ENCODE measurements around the gene C17orf107. TPM values are rescaled to one million over a fixed set of nuclear protein-coding genes. Genes with fewer than 3 reads are reported as not detected.

Gene C17orf107
- total RNA-seq, 4 donors from 2014 or later, result 0.27 to 2.7 (median 0.92) TPM

DNA sequence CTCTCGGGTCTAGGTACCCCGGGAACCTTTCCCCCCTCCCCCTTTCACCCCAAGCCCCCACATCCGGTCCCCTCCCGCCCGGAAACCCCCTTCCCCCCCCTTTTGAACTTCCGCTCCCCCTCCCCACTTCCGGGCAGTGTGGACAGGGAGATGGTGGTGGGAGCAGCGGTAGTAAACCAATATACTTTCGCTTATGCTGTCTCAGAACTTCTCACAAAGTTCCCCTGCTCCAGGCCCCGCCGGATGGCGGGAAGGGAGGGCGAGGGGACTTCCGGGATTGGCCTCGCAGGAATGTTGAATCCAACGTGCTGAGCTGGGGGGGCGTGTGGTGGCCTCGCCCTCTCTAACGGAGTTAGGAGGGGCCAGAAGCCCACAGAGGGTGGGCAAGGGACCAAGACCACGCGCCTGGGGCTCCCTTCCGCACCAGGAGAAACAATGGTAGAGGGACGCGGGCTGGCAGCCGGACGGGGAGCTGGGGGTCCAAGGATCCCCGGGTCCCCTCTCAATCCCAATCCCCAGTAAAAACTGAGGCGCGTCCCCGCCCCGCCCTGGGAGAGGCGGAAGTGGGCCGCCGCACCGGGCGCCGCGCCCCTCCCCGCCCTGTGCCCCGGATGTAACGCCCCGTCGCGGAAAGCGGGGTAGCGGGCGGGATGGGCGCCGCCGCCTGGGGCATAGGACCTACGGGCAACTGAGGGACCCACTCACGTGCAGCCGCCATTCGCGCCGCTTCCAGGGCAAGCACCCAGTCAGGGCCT is 48.3 kb downstream of the C17orf107 start:
- TF ChIP-seq CTCF (IDR thresholded peaks at IDR 0.05) (no peak), POLR2A (IDR thresholded peaks at IDR 0.05) (no peak)
- Histone ChIP-seq H3K4me3 (peak overlapping the region; percentile 91 to 97 (median 94)), H3K4me1 (peaks cover 35 to 78% (median 38%) of the 10 kb centered on the region in 3 donors), H3K36me3 (peaks cover 3 to 48% (median 8%) of the 10 kb centered on the region in 3 donors), H3K27me3 (no peaks in the 10 kb centered on the region), H3K9me3 (no peaks in the 10 kb centered on the region), H3K27ac (peak overlapping the region; percentile 97 to 100 (median 98))
- no peak for DNase-seq
- intact Hi-C loops (cut with DNase I), result no loop called here
- WGBS, 2 donors, result 0% methylated on average over 2 to 11 of the region's 56 CpGs

DNA sequence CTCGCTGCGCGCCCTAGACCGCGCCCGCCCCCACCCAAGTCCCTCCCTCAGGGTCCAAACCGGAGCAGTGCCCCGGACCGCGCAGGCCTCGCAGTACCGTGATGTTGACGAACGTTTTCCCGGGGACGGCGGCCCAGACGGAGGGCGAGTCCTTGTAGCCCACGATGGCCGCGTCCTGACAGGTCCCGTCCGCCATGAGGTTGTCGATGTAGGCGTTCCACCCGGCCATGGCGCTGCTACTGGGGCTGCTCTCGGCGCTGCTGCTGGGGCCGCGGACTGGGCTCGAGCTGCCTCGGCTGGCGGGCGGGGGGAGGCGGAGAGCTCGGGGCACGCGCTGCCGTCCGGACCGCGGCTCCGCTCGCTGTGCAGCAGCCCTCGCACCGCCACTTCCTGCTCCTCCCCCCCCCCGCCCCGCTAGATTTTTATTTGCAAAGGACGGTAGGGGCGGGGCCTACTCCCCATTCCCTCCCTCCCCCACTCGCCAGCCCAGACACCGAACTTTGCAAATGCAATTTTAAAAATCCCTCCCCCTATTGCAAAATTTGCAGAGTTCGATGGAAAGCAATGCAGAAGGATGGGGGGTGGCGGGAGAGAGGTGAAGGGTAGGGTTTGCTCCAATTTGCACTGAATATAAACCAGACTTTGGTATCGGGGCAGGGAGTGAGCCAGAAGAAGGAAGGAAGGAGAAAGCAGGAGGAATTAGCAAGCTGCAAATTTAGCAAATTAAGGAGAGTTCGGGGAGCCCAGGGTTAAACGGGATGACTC is 49.0 kb downstream of the C17orf107 start, which contains the start of gene PFN1:
PFN1 (minus strand) TSS at position 365 of the 765 bp plus-strand sequence; CDS start at position 229, 136 bp downstream.
- no peaks in the 10 kb centered on the region for H3K9me3 ChIP-seq
- H3K36me3 ChIP-seq, result peaks cover 0 to 40% (median under 1%) of the 10 kb centered on the region in 3 donors
- intact Hi-C loops (cut with DNase I), result no loop called here
- peak in 1 of 6 experiments; percentile 2 for TF ChIP-seq CTCF (IDR thresholded peaks at IDR 0.05)
- peak in 3 of 4 donors; percentile 75 to 96 (median 92) for TF ChIP-seq POLR2A (IDR thresholded peaks at IDR 0.05)
- H3K27ac ChIP-seq, result peak within 1 kb of the TSS; percentile 97 to 100 (median 98)
- DNase-seq, result peak; percentile 80
- 0% methylated on average over 6 of the region's 59 CpGs for WGBS, 2 donors
- peak within 1 kb of the TSS; percentile 91 to 97 (median 94) for H3K4me3 ChIP-seq
- no peaks in the 10 kb centered on the region for H3K27me3 ChIP-seq
- H3K4me1 ChIP-seq, result peaks cover 35 to 73% (median 38%) of the 10 kb centered on the region in 3 donors

DNA sequence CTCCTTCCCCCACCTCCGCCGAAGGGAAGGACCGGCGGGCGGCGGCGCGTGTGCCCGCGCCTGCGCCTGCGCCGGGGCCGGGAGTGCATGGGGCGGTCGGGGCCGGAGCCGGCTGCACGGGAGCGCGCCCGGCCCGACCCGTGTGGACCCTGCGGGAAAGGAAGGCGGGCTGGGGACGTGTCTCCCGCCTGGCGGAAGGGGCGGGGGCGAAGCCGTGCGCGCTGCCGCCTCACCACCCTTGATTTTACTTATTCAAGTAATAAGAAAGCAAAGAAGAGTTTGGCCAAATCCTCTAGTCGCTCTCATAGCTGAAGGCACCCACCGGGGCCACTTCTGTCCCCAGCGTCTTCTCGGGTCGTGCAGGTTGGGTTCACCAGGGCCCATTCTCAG is 49.6 kb downstream of the C17orf107 start:
- H3K27ac ChIP-seq, result peak overlapping the region; percentile 97 to 100 (median 98)
- H3K4me3 ChIP-seq, result peak overlapping the region; percentile 91 to 97 (median 94)
- peaks cover 0 to 35% (median 0%) of the 10 kb centered on the region in 3 donors for H3K36me3 ChIP-seq
- DNase-seq, result no peak
- intact Hi-C loops (cut with DNase I), result no loop called here
- 0% methylated on average over 12 to 36 of the region's 40 CpGs for WGBS, 2 donors
- no peaks in the 10 kb centered on the region for H3K9me3 ChIP-seq
- H3K27me3 ChIP-seq, result no peaks in the 10 kb centered on the region
- TF ChIP-seq POLR2A (IDR thresholded peaks at IDR 0.05) (peak in 2 of 4 donors; percentile 63 to 65), CTCF (IDR thresholded peaks at IDR 0.05) (peak in 2 of 6 experiments; percentile 3 to 10)
- peaks cover 34 to 72% (median 35%) of the 10 kb centered on the region in 3 donors for H3K4me1 ChIP-seq

DNA sequence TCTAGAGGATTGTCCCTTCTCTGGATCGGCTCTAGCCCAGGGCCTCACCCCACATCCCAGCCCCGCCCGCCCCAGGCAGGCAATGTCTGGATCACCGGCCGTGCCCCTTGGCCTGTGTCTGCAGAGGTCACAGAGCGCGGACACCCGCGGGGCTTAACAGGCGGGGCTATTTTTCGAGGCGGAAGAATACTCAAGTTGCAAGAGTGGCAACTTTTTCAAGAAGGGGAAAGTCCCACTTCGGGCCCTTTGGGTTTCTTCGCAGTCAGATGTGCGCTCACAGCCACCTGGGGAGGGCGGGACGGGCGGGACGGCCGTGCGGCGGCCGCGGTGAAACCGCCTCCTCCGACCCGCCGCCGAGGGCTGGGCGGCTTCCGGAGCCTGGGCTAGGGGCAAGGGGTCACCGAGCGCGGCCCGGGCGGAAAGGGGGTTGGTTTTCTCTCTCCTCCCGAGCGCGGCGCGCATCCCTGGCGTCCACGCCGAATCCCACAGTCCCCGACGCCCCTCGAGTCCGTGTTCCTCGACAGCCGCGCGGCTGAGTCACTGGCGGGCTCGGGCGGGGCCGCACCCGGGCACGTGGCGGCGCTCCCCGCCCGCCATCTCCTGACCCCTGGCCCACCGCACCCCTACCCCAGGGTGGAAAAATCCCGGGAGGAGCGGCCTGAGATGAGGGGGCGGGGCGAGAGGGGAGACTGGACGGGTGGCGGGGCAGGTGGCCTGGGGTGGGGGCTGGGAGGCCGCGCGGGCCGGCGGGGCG is 50.2 kb downstream of the C17orf107 start:
- Histone ChIP-seq H3K36me3 (peaks cover 0 to 29% (median 0%) of the 10 kb centered on the region in 3 donors), H3K27ac (peak overlapping the region; percentile 97 to 100 (median 98)), H3K4me1 (peaks cover 30 to 66% (median 31%) of the 10 kb centered on the region in 3 donors), H3K27me3 (no peaks in the 10 kb centered on the region), H3K4me3 (peak overlapping the region; percentile 91 to 97 (median 94)), H3K9me3 (no peaks in the 10 kb centered on the region)
- intact Hi-C loops (cut with DNase I), result no loop called here
- 0% methylated on average over 7 of the region's 75 CpGs; no CpG with 5 or more reads in 1 of the 2 donors for WGBS, 2 donors
- DNase-seq, result peak; percentile 46
- peak in 1 of 4 donors; percentile 33 for TF ChIP-seq POLR2A (IDR thresholded peaks at IDR 0.05)
- TF ChIP-seq CTCF (IDR thresholded peaks at IDR 0.05), result no peak

All from esophagus squamous epithelium (tissue), 5 donors.